SK-N-SH (cell line): ENCODE results near the gene SERPINA7. TPM values are rescaled to one million over a fixed set of nuclear protein-coding genes. Genes with fewer than 3 reads are reported as not detected.

ENCODE experiments used
- CTCF ChIA-PET: fragments of 300-600, 350-600 bp; formaldehyde crosslinking; extraction: SDS; loops from one replicate; lab custom pipeline; 2021; lab: Yijun Ruan, JAX
- POLR2A ChIA-PET: fragments of 350-600 bp; sonication (Branson Sonifier 250); formaldehyde crosslinking; extraction: SDS; loops from one replicate; lab custom pipeline; 2020; ENCODE audit warnings: antibody characterized with exemption, inconsistent platforms; lab: Yijun Ruan, JAX
- DNase-seq: peaks from one replicate; pipeline ENCODE4 v3.0.0; 2012
- H2AFZ ChIP-seq: fragments of 200-600 bp; sonication (generic); 2 replicates; pipeline ENCODE4 v1.8.1; 2016; ENCODE audit warnings: antibody characterized with exemption, mild to moderate bottlenecking, low read depth
- H3F3A ChIP-seq: fragments of 200-600 bp; sonication (generic); replicated peaks from 2 replicates; pipeline ENCODE3; 2016; ENCODE audit warnings: antibody characterized with exemption, mild to moderate bottlenecking; ENCODE audit not compliant: insufficient read depth
- H3K27ac ChIP-seq, 2 experiments: fragments of 200-500 bp in 1 of 2; fragments of 200-600 bp in 1 of 2; sonication (Bioruptor generic) in 1 of 2; sonication (generic), shearing (Covaris generic) in 1 of 2; 2 replicates each; pipeline versions ENCODE4 v1.5.1 to v1.6.1; 2014 to 2016; ENCODE audit warnings: low read depth in 2 of 2, inconsistent platforms in 1 of 2, low read length in 1 of 2, mild to moderate bottlenecking in 1 of 2, mixed read lengths in 1 of 2
- H3K27me3 ChIP-seq: fragments of 200-600 bp; sonication (generic), shearing (Covaris generic); 2 replicates; pipeline ENCODE4 v1.6.1; 2016; ENCODE audit warnings: mixed run types; ENCODE audit not compliant: insufficient read depth
- H3K36me3 ChIP-seq, 2 experiments: fragments of 200-500 bp in 1 of 2; fragments of 200-600 bp in 1 of 2; sonication (Bioruptor generic) in 1 of 2; sonication (generic) in 1 of 2; replicated peaks in 1 of 2; 2 replicates each; pipeline versions ENCODE3 to v1.5.1; 2014 to 2016; ENCODE audit warnings: low read length in 1 of 2, mild to moderate bottlenecking in 1 of 2; ENCODE audit not compliant: insufficient read depth in 2 of 2, control insufficient read depth in 1 of 2
- H3K4me1 ChIP-seq, 2 experiments: fragments of 200-500 bp in 1 of 2; fragments of 200-600 bp in 1 of 2; sonication (Bioruptor generic) in 1 of 2; sonication (generic), shearing (Covaris generic) in 1 of 2; 2 replicates each; pipeline versions ENCODE4 v1.5.1 to v1.6.1; 2014 to 2016; ENCODE audit warnings: low read depth in 1 of 2, low read length in 1 of 2, mixed run types in 1 of 2; ENCODE audit not compliant: insufficient read depth in 2 of 2, control insufficient read depth in 1 of 2
- H3K4me2 ChIP-seq: fragments of 200-600 bp; sonication (generic), shearing (Covaris generic); 2 replicates; pipeline ENCODE4 v1.6.1; 2017; ENCODE audit warnings: mixed run types
- H3K4me3 ChIP-seq, 2 experiments: fragments of 200-500 bp in 1 of 2; fragments of 200-600 bp in 1 of 2; sonication (Bioruptor generic) in 1 of 2; sonication (generic), shearing (Covaris generic) in 1 of 2; 2 replicates each; pipeline versions ENCODE4 v1.5.1 to v1.8.1; 2014 to 2016; ENCODE audit warnings: low read depth in 2 of 2, inconsistent platforms in 1 of 2, low read length in 1 of 2, mild to moderate bottlenecking in 1 of 2, mixed read lengths in 1 of 2, moderate library complexity in 1 of 2
- H3K79me2 ChIP-seq: fragments of 200-600 bp; sonication (generic); 2 replicates; pipeline ENCODE4 v1.8.1; 2017; ENCODE audit warnings: mild to moderate bottlenecking; ENCODE audit not compliant: insufficient read depth
- H3K9ac ChIP-seq: fragments of 200-600 bp; sonication (generic); 2 replicates; pipeline ENCODE4 v1.6.1; 2017; ENCODE audit warnings: mixed run types
- H3K9me2 ChIP-seq: fragments of 200-600 bp; sonication (generic); 2 replicates; pipeline ENCODE4 v1.6.1; 2017; ENCODE audit warnings: mixed run types
- H3K9me3 ChIP-seq: fragments of 200-600 bp; sonication (generic); 2 replicates; pipeline ENCODE4 v1.6.1; 2017; ENCODE audit warnings: mixed run types, mild to moderate bottlenecking, moderate library complexity
- H4K20me1 ChIP-seq: fragments of 200-600 bp; sonication (generic); 2 replicates; pipeline ENCODE4 v1.6.1; 2017; ENCODE audit warnings: mild to moderate bottlenecking, mixed run types; ENCODE audit not compliant: insufficient read depth
- ELF1 ChIP-seq: IDR thresholded peaks from 2 replicates; pipeline ENCODE4 v1.4.0; 2012
- EZH2phosphoT487 ChIP-seq: fragments of 200-600 bp; sonication (generic); IDR thresholded peaks from 2 replicates; pipeline ENCODE4 v1.6.1; 2017; ENCODE audit warnings: low read depth, mixed run types, mild to moderate bottlenecking, antibody characterized with exemption, moderate library complexity, borderline replicate concordance
- FOSL2 ChIP-seq: IDR thresholded peaks from 2 replicates; pipeline ENCODE4 v1.4.0; 2012; ENCODE audit warnings: low read depth, mild to moderate bottlenecking, moderate library complexity, borderline replicate concordance
- IRF3 ChIP-seq: fragments of 150-350 bp; IDR thresholded peaks from 2 replicates; pipeline ENCODE4 v1.6.1; 2016; ENCODE audit warnings: mild to moderate bottlenecking, low read depth, low read length
- MAX ChIP-seq: IDR thresholded peaks from 2 replicates; pipeline ENCODE4 v1.4.0; 2012; ENCODE audit warnings: low read depth
- MEF2A ChIP-seq: IDR thresholded peaks from 2 replicates; pipeline ENCODE4 v1.4.0; 2012; ENCODE audit warnings: low read depth, borderline replicate concordance
- NRF1 ChIP-seq: IDR thresholded peaks from 2 replicates; pipeline ENCODE4 v1.6.1; 2012; ENCODE audit warnings: low read depth, mild to moderate bottlenecking, low read length
- RAD21 ChIP-seq: IDR thresholded peaks from 2 replicates; pipeline ENCODE4 v1.6.1; 2012; ENCODE audit warnings: mild to moderate bottlenecking, low read length
- SIN3A ChIP-seq: IDR thresholded peaks from 2 replicates; pipeline ENCODE4 v1.6.1; 2012; ENCODE audit warnings: low read depth, mild to moderate bottlenecking, low read length, moderate library complexity, borderline replicate concordance
- SMC3 ChIP-seq: IDR thresholded peaks from 2 replicates; pipeline ENCODE4 v1.6.1; 2012; ENCODE audit warnings: low read depth, low read length, improper control_type of control experiment
- TCF12 ChIP-seq: IDR thresholded peaks from 2 replicates; pipeline ENCODE4 v1.4.0; 2012
- TEAD4 ChIP-seq: IDR thresholded peaks from 2 replicates; pipeline ENCODE4 v1.4.0; 2012; ENCODE audit warnings: mild to moderate bottlenecking, borderline replicate concordance; ENCODE audit not compliant: insufficient read depth
- USF1 ChIP-seq: IDR thresholded peaks from 2 replicates; pipeline ENCODE4 v1.4.0; 2012; ENCODE audit warnings: low read depth, borderline replicate concordance
- YY1 ChIP-seq: IDR thresholded peaks from 2 replicates; pipeline ENCODE4 v1.4.0; 2012; ENCODE audit warnings: low read depth, mild to moderate bottlenecking
- WGBS: methylation state at CpG from one replicate; pipeline ENCODE4 v1.1.6; 2017; ENCODE audit warnings: low lambda C conversion rate; 5-methylcytosine and 5-hydroxymethylcytosine counted together
- polyA plus RNA-seq, 3 experiments: library from polyadenylated mRNA; depleted of rRNA; stranded (reverse); fragments of >200 nt; gene quantifications; 2 replicates each; pipeline ENCODE4 v1.2.3, GENCODE V29; 2012
- TF ChIP-seq, protein P1 (sequence below): IDR thresholded peaks from 2 replicates; pipeline ENCODE4 v1.4.0; 2012; ENCODE audit warnings: low read depth, borderline replicate concordance
- TF ChIP-seq, protein P2 (sequence below): fragments of 200-600 bp; sonication (generic); IDR thresholded peaks from 2 replicates; pipeline ENCODE4 v1.6.1; 2017; ENCODE audit warnings: antibody characterized with exemption, mild to moderate bottlenecking, moderate library complexity
- TF ChIP-seq, protein P3 (sequence below): IDR thresholded peaks from 2 replicates; pipeline ENCODE4 v1.6.1; 2012; ENCODE audit warnings: mild to moderate bottlenecking, low read depth, low read length, moderate library complexity

Gene SERPINA7
- polyA plus RNA-seq, 1 of the 3 experiments (the other 2 are of a cell fraction): not detected

- Histone ChIP-seq H3K4me2 (no peak overlapping the region), H3F3A (no peaks in the 10 kb centered on the region), H3K9me3 (no peaks in the 10 kb centered on the region), H3K27me3 (no peaks in the 10 kb centered on the region), H4K20me1 (no peaks in the 10 kb centered on the region), H3K4me1 (no peaks in the 10 kb centered on the region), H3K9ac (no peak overlapping the region), H3K36me3 (no peaks in the 10 kb centered on the region), H2AFZ (no peak overlapping the region), H3K79me2 (no peaks in the 10 kb centered on the region), H3K9me2 (no peaks in the 10 kb centered on the region), H3K4me3 (no peak overlapping the region), H3K27ac (no peak overlapping the region)
- ChIA-PET CTCF (interaction anchor here (1.0 kb wide), 1 partner anchor 17 kb away, joined by 3 read pairs; no protein-coding TSS in a partner anchor), POLR2A (no interaction called here)
- WGBS: 0% methylated on average over 1 of the region's 1 CpG
- DNase-seq: no peak
- TF ChIP-seq IRF3: no peak
- TF ChIP-seq, protein P1, sequence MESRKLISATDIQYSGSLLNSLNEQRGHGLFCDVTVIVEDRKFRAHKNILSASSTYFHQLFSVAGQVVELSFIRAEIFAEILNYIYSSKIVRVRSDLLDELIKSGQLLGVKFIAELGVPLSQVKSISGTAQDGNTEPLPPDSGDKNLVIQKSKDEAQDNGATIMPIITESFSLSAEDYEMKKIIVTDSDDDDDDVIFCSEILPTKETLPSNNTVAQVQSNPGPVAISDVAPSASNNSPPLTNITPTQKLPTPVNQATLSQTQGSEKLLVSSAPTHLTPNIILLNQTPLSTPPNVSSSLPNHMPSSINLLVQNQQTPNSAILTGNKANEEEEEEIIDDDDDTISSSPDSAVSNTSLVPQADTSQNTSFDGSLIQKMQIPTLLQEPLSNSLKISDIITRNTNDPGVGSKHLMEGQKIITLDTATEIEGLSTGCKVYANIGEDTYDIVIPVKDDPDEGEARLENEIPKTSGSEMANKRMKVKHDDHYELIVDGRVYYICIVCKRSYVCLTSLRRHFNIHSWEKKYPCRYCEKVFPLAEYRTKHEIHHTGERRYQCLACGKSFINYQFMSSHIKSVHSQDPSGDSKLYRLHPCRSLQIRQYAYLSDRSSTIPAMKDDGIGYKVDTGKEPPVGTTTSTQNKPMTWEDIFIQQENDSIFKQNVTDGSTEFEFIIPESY: no peak
- TF ChIP-seq TEAD4: no peak
- TF ChIP-seq YY1: no peak
- TF ChIP-seq RAD21: no peak
- no peak for TF ChIP-seq MAX
- no peak for TF ChIP-seq USF1
- TF ChIP-seq, protein P2, sequence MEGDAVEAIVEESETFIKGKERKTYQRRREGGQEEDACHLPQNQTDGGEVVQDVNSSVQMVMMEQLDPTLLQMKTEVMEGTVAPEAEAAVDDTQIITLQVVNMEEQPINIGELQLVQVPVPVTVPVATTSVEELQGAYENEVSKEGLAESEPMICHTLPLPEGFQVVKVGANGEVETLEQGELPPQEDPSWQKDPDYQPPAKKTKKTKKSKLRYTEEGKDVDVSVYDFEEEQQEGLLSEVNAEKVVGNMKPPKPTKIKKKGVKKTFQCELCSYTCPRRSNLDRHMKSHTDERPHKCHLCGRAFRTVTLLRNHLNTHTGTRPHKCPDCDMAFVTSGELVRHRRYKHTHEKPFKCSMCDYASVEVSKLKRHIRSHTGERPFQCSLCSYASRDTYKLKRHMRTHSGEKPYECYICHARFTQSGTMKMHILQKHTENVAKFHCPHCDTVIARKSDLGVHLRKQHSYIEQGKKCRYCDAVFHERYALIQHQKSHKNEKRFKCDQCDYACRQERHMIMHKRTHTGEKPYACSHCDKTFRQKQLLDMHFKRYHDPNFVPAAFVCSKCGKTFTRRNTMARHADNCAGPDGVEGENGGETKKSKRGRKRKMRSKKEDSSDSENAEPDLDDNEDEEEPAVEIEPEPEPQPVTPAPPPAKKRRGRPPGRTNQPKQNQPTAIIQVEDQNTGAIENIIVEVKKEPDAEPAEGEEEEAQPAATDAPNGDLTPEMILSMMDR: no peak
- TF ChIP-seq ELF1: no peak
- TF ChIP-seq MEF2A: no peak
- TF ChIP-seq, protein P3, sequence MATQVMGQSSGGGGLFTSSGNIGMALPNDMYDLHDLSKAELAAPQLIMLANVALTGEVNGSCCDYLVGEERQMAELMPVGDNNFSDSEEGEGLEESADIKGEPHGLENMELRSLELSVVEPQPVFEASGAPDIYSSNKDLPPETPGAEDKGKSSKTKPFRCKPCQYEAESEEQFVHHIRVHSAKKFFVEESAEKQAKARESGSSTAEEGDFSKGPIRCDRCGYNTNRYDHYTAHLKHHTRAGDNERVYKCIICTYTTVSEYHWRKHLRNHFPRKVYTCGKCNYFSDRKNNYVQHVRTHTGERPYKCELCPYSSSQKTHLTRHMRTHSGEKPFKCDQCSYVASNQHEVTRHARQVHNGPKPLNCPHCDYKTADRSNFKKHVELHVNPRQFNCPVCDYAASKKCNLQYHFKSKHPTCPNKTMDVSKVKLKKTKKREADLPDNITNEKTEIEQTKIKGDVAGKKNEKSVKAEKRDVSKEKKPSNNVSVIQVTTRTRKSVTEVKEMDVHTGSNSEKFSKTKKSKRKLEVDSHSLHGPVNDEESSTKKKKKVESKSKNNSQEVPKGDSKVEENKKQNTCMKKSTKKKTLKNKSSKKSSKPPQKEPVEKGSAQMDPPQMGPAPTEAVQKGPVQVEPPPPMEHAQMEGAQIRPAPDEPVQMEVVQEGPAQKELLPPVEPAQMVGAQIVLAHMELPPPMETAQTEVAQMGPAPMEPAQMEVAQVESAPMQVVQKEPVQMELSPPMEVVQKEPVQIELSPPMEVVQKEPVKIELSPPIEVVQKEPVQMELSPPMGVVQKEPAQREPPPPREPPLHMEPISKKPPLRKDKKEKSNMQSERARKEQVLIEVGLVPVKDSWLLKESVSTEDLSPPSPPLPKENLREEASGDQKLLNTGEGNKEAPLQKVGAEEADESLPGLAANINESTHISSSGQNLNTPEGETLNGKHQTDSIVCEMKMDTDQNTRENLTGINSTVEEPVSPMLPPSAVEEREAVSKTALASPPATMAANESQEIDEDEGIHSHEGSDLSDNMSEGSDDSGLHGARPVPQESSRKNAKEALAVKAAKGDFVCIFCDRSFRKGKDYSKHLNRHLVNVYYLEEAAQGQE: no peak
- TF ChIP-seq SMC3: no peak
- TF ChIP-seq TCF12: no peak
- TF ChIP-seq SIN3A: no peak
- no peak for TF ChIP-seq EZH2phosphoT487
- no peak for TF ChIP-seq NRF1
- no peak for TF ChIP-seq FOSL2
Measured at GRCh38 chrX:106037835-106038473, 573 bp downstream of the SERPINA7 start.
